Activated naive CD8-positive, alpha-beta T cell treated with anti-CD3 and anti-CD28 coated beads for 36 hours (primary cell): ENCODE data around the gene COIL. TPM values are rescaled to one million over a fixed set of nuclear protein-coding genes. Genes with fewer than 3 reads are reported as not detected.

Experiments used
- DNase-seq: peaks from one replicate; pipeline ENCODE4 v3.0.0; 2021
- H3K27ac Mint-ChIP-seq: one replicate; pipeline ENCODE4 v1.8.0; 2022; ENCODE audit warnings: mild to moderate bottlenecking, moderate library complexity, mixed read lengths
- H3K27me3 Mint-ChIP-seq: one replicate; pipeline ENCODE4 v1.8.0; 2022; ENCODE audit warnings: mild to moderate bottlenecking, mixed read lengths
- H3K36me3 Mint-ChIP-seq: one replicate; pipeline ENCODE4 v1.8.0; 2021; ENCODE audit warnings: mild to moderate bottlenecking, mixed read lengths
- H3K4me1 Mint-ChIP-seq: one replicate; pipeline ENCODE4 v1.8.0; 2021; ENCODE audit warnings: mixed read lengths
- H3K4me3 Mint-ChIP-seq: one replicate; pipeline ENCODE4 v1.8.0; 2022; ENCODE audit warnings: mild to moderate bottlenecking, moderate library complexity, mixed read lengths
- H3K9me3 Mint-ChIP-seq: one replicate; pipeline ENCODE4 v1.8.0; 2022; ENCODE audit warnings: mixed read lengths
- total RNA-seq, 2 experiments: library from RNA; stranded (reverse); gene quantifications; one replicate each; pipeline ENCODE4 v1.2.3, GENCODE V29; 2021

The COIL gene
- total RNA-seq, 2 experiments from 2014 or later, result 21.6 to 22.4 TPM

- Mint-ChIP-seq H3K27ac (no peak overlapping the region), H3K4me1 (peaks cover 7% of the 10 kb centered on the region), H3K9me3 (peaks cover 14% of the 10 kb centered on the region), H3K36me3 (peaks cover 63% of the 10 kb centered on the region), H3K4me3 (no peak overlapping the region), H3K27me3 (no peaks in the 10 kb centered on the region)
- DNase-seq, result no peak
Observed at GRCh38 chr17:56892333-56892732, 68.5 kb downstream of the COIL start.

- no peak overlapping the region for H3K4me3 Mint-ChIP-seq
- peaks cover 7% of the 10 kb centered on the region for H3K4me1 Mint-ChIP-seq
- H3K9me3 Mint-ChIP-seq, result peaks cover 16% of the 10 kb centered on the region
- peaks cover 66% of the 10 kb centered on the region for H3K36me3 Mint-ChIP-seq
- no peak overlapping the region for H3K27ac Mint-ChIP-seq
- peak; percentile 62 for DNase-seq
- H3K27me3 Mint-ChIP-seq, result no peaks in the 10 kb centered on the region
Observed at GRCh38 chr17:56891751-56892150, 69.1 kb downstream of the COIL start.

- H3K9me3 Mint-ChIP-seq, result peaks cover 16% of the 10 kb centered on the region
- H3K36me3 Mint-ChIP-seq, result peaks cover 73% of the 10 kb centered on the region
- H3K27ac Mint-ChIP-seq, result no peak overlapping the region
- DNase-seq, result no peak
- H3K4me1 Mint-ChIP-seq, result peaks cover 7% of the 10 kb centered on the region
- H3K4me3 Mint-ChIP-seq, result no peak overlapping the region
- no peaks in the 10 kb centered on the region for H3K27me3 Mint-ChIP-seq
Observed at GRCh38 chr17:56890906-56891674, 69.8 kb downstream of the COIL start.

DNA sequence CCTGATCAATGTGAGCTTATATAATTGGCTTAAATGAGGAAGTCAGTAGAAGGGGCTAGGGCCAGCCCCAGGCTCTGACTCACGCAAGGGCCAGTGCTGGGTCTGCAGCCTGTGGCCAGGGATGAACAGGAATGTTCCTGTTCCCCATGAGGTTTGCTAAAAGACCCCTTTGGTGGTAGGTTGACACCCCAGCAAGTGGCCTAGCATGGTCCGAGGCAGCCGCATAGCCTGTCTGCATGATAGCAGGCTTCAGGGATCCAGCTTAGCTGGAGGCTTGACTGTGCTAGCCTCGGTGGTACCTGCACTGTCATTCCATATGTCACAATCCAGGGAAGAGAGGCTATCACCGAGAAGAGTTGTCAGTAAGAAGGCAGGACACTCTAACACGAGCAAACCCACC is 70.5 kb downstream of the COIL start:
- no peak overlapping the region for H3K27ac Mint-ChIP-seq
- H3K4me3 Mint-ChIP-seq, result no peak overlapping the region
- H3K27me3 Mint-ChIP-seq, result no peaks in the 10 kb centered on the region
- H3K36me3 Mint-ChIP-seq, result peaks cover 70% of the 10 kb centered on the region
- DNase-seq, result no peak
- H3K4me1 Mint-ChIP-seq, result peaks cover 7% of the 10 kb centered on the region
- peaks cover 16% of the 10 kb centered on the region for H3K9me3 Mint-ChIP-seq

Other genes with a start within 250 kb of the COIL start
- gene C17orf67, start 127.1 kb downstream of the COIL start, total RNA-seq, result 1 to 10 TPM; 1.5 TPM
- 10 to 100 TPM; 25.8 to 27.1 TPM for gene DGKE, start 126.9 kb downstream of the COIL start, total RNA-seq
- 100 to 1,000 TPM; 109 to 115 TPM for gene TRIM25, start 47.0 kb downstream of the COIL start, total RNA-seq
- 10 to 100 TPM; 16.0 to 16.2 TPM for gene SCPEP1, start 17.1 kb upstream of the COIL start, total RNA-seq
- gene AKAP1, start 124.2 kb upstream of the COIL start, total RNA-seq, result 10 to 100 TPM; 39.5 to 43.2 TPM